GM12865 (cell line): ENCODE data around the gene CGB1.
"Not testable (repeated sequence)": the region's sequence is repeated elsewhere in the genome, so short reads cannot be mapped to it uniquely, and the experiment has no call there.

Experiments used
- DNase-seq: peaks from one replicate; pipeline ENCODE4 v3.0.0; 2010; ENCODE audit warnings: low read depth
- H3K4me3 ChIP-seq: 2 replicates; pipeline ENCODE4 v1.5.1; 2011; ENCODE audit warnings: mild to moderate bottlenecking, low read depth, low read length, control low read depth
- TF ChIP-seq, protein P1 (sequence below): IDR thresholded peaks from 2 replicates; pipeline ENCODE4 v1.5.1; 2011; ENCODE audit warnings: low read length, control low read depth, low read depth, inconsistent platforms; ENCODE audit not compliant: insufficient read depth; ENCODE audit errors: missing control alignments

Gene CGB1

DNA sequence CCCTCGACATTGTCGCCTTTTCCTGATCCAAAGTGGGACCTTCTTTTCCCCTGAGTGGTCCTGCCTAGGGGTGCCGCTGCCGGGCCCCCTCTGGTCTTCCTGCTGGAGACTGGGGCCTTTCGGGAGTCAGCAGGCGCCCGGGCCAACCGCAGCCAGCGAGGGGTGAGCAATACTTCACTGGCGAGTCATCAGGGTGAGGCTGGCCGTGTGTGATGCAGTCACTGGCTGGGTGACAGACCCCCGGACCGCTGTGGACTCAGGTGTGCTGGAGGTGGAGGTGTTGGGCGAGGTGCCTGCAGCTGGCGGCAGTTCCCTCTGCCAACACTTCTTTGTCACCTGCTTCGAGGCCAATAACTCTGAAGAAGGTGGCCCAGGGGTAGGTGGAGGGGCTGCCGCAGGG lies 5.5 kb upstream of the CGB1 start:
- TF ChIP-seq, protein P1, sequence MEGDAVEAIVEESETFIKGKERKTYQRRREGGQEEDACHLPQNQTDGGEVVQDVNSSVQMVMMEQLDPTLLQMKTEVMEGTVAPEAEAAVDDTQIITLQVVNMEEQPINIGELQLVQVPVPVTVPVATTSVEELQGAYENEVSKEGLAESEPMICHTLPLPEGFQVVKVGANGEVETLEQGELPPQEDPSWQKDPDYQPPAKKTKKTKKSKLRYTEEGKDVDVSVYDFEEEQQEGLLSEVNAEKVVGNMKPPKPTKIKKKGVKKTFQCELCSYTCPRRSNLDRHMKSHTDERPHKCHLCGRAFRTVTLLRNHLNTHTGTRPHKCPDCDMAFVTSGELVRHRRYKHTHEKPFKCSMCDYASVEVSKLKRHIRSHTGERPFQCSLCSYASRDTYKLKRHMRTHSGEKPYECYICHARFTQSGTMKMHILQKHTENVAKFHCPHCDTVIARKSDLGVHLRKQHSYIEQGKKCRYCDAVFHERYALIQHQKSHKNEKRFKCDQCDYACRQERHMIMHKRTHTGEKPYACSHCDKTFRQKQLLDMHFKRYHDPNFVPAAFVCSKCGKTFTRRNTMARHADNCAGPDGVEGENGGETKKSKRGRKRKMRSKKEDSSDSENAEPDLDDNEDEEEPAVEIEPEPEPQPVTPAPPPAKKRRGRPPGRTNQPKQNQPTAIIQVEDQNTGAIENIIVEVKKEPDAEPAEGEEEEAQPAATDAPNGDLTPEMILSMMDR = no peak
- DNase-seq = no peak
- no peak overlapping the region for H3K4me3 ChIP-seq

DNA sequence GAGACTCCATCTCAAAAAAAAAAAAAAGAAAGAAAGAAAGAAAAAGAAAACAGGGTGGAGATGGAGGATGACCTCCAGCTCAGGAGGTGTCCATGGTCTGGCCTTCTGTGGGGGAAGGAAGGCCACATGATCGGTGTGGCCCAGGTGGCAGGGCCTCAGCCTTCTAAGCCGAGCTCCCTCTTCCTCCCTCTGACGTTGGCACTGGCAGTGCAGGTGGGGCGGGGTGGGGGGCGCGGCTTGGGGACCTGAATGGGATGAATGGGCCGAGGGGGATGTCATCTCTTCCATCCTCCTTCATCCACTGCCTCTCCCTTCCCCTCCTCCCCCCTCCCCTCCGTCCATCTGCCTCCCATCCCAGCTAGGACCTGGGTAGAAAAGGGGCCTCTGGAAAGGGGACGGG lies 3.0 kb upstream of the CGB1 start:
- H3K4me3 ChIP-seq, DNase-seq: not testable (repeated sequence)

DNA sequence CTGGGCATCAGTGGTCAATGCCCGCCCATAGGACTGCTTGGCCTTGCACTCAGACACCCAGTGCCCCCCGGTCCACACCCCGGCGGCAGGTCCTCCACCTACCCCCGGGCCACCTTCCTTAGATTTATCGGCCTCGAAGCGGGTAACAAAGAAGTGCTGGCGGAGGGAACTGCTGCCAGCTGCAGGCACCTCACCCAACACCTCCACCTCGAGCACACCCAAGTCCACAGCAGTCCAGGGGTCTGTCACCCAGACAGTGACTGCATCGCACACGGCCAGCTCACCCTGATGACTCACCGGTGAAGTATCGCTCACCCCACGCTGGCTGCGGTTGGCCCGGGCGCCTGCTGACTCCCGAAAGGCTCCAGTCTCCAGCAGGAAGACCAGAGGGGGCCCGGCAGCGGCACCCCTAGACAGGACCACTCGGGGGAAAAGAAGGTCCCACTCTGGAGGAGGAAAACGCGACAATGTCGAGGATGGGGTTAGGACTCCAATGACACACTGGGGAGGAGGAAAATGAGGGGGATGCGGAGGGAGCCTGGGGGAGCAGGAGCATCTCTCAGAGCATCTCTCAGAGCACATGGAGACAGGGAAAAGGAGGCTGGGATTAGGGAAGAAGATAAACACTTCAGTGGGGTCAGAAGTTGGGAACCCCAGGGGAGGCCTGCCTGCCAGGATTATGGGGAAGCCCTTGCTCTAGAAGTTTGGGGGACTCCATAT lies 2.0 kb upstream of the CGB1 start:
- not testable (repeated sequence) for H3K4me3 ChIP-seq, DNase-seq

DNA sequence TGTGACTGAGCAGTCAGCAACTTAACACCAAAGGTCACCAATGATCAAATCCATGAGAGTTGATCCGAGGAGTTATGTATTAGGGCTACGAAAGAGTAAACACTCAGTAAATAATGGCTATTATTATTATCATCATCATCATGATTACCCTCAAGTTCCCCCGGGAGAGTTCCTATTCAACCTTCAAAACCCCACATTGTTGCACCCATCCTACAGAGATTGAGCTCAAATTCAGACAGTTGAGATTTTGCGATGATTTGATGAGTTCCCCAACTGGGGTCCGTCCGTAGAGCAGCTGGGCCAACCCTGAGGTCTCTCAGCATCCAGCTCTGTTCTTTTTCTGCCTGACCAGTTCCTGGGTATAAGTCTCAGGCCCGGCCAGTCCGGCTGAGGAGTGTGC lies 1.4 kb upstream of the CGB1 start:
- DNase-seq, H3K4me3 ChIP-seq: not testable (repeated sequence)

DNA sequence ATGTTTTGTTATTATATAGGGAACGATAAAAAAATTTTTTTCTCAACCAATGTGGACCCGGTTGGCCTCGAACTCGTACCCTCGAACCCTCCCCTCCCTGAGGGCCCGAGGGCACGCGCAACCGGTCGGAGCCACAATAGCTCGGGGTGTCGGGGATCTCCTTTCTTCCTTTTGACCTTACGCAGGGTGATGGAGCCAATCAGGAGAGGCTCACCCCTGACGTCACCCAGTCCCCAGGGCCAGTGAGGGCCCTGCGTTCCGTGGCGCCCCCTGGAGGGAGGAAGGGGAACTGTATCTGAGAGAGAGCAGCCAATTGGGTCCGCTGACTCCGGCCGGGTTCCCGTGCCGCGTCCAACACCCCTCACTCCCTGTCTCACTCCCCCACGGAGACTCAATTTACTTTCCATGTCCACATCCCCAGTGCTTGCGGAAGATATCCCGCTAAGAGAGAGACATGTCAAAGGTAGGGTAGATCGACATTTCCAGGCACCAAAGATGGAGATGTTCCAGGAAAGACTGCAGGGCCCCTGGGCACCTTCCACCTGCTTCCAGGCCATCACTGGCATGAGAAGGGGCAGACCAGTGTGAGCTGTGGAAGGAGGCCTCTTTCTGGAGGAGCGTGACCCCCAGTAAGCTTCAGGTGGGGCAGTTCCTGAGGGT lies 4.9 kb downstream of the CGB1 start, which contains the start of gene CGB2:
TSS of gene CGB2 (plus strand) at position 249 of the 660 bp plus-strand sequence. CDS start at position 455, 206 bp downstream.
- DNase-seq, H3K4me3 ChIP-seq: not testable (repeated sequence)
- TF ChIP-seq, protein P1 = peak; percentile 35

DNA sequence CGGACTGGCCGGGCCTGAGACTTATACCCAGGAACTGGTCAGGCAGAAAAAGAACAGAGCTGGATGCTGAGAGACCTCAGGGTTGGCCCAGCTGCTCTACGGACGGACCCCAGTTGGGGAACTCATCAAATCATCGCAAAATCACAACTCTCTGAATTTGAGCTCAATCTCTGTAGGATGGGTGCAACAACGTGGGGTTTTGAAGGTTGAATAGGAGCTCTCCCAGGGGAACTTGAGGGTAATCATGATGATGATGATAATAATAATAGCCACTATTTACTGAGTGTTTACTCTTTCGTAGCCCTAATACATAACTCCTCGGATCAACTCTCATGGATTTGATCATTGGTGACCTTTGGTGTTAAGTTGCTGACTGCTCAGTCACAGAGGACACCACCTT lies 6.4 kb downstream of the CGB1 start:
- H3K4me3 ChIP-seq, DNase-seq: not testable (repeated sequence)

DNA sequence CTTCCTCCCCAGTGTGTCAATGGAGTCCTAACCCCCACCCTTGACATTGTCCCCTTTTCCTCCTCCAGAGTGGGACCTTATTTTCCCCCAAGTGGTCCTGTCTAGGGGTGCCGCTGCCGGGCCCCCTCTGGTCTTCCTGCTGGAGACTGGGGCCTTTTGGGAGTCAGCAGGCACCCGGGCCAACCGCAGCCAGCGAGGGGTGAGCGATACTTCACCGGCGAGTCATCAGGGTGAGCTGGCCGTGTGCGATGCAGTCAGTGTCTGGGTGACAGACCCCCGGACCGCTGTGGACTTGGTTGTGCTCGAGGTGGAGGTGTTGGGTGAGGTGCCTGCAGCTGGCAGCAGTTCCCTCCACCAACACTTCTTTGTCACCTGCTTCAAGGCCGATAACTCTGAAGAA lies 6.9 kb downstream of the CGB1 start:
- not testable (repeated sequence) for DNase-seq, H3K4me3 ChIP-seq

DNA sequence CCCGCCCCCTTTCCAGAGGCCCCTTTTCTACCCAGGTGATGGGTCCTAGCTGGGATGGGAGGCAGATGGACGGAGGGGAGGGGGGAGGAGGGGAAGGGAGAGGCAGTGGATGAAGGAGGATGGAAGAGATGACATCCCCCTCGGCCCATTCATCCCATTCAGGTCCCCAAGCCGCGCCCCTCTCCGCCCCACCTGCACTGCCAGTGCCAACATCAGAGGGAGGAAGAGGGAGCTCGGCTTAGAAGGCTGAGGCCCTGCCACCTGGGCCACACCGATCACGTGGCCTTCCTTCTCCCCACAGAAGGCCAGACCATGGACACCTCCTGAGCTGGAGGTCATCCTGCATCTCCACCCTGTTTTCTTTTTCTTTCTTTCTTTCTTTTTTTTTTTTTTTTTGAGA lies 8.0 kb downstream of the CGB1 start:
- not testable (repeated sequence) for H3K4me3 ChIP-seq, DNase-seq

DNA sequence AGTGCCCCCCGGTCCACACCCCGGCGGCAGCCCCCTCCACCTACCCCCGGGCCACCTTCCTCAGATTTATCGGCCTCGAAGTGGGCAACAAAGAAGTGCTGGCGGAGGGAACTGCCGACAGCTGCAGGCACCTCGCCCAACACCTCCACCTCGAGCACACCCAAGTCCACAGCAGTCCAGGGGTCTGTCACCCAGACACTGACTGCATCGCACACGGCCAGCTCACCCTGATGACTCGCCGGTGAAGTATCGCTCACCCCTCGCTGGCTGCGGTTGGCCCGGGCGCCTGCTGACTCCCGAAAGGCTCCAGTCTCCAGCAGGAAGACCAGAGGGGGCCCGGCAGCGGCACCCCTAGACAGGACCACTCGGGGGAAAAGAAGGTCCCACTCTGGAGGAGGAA lies 11.1 kb downstream of the CGB1 start:
- H3K4me3 ChIP-seq, DNase-seq: not testable (repeated sequence)

DNA sequence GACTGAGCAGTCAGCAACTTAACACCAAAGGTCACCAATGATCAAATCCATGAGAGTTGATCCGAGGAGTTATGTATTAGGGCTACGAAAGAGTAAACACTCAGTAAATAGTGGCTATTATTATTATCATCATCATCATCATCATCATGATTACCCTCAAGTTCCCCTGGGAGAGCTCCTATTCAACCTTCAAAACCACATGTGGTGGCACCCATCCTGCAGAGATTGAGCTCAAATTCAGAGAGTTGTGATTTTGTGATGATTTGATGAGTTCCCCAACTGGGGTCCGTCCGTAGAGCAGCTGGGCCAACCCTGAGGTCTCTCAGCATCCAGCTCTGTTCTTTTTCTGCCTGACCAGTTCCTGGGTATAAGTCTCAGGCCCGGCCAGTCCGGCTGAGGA lies 11.6 kb downstream of the CGB1 start:
- not testable (repeated sequence) for DNase-seq, H3K4me3 ChIP-seq

DNA sequence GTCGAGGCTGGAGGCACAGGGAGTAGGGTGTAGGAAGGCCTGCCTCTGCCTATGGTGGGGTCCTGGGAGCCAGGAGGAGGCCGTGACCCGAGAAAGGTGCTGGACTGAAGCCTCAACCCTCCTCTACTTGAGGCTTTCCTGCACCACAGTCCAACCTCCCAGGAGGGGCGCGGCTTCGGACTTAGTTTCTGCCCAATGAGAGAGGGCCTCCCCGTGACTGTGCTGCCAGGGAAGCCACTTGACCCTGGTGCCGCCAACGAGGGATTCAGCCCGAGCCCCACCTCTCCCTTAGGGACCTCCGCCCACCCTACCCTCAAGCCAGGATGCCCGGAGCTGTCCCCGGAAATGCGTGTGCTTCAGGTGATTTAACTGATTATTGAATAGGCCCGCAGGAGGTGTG lies 12.5 kb downstream of the CGB1 start, which contains the start of gene CGB3:
TSS of gene CGB3 (minus strand) at position 101 of the 400 bp plus-strand sequence. CDS start 362 bp downstream, outside the sequence.
- DNase-seq, H3K4me3 ChIP-seq: not testable (repeated sequence)

DNA sequence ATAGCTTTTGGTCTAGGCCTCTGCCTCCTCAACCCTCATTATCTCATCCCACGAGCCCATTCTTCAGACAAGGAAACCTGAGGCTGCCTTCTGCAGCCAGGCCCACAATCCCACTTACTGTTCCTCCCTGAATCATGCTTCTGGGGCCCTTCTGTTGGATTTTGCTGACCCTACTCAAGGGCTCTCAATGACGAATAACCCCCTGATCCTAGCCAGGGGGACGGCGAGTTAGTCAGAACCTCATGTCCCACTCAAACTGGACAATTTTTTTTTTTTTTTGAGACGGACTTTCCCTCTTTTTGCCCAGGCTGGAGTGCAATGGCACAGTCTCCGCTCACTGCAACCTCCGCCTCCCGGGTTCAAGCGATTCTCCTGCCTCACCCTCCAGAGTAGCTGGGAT lies 14.6 kb downstream of the CGB1 start:
- no peak overlapping the region for H3K4me3 ChIP-seq
- TF ChIP-seq, protein P1 = no peak
- no peak for DNase-seq
